ENCODE measurements around the gene ZIC4.

DNA sequence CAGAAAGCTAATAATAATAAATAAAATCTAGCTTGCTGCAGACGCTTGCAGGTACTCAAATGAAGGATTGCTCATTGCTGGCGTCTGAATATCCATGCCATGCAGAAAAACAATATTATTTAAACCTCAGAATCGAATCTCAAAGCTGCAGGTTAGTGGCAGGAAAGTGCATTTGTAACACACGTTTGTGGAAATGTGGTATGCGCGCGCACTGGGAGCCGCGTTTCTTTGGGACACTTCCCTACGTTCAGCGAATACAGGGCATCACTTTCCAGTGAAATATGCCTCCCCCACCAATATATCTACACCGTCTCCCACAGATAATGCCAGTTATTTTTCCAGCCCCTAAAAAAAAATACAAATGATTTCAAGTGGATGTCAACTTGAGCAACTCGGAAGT is 37.1 kb downstream of the ZIC4 start:
- TF ChIP-seq CTCF (IDR thresholded peaks at IDR 0.05 in 2 of 3, conservative IDR thresholded peaks at IDR 0.05 in 1 of 3; ENCODE audit: control insufficient read depth in 2 of 3, extremely low read depth in 1 of 3, insufficient read depth in 1 of 3, low read depth in 3 of 3, low read length in 3 of 3) (no peak), MTA2 (IDR thresholded peaks at IDR 0.05; ENCODE audit: low read depth) (no peak), USF1 (IDR thresholded peaks at IDR 0.05; ENCODE audit: borderline replicate concordance, extremely low read length, insufficient read depth, low read depth, low read length) (no peak)

All from GM12878 (cell line).